PFSK-1 (cell line): ENCODE measurements around the gene MRPS30.

ENCODE experiments used
- POLR2AphosphoS5 ChIP-seq: IDR thresholded peaks from 2 replicates; pipeline ENCODE4 v1.6.1; 2012; ENCODE audit warnings: low read depth, mild to moderate bottlenecking, control low read depth, low read length, moderate library complexity
- REST ChIP-seq, 2 experiments: IDR thresholded peaks; 2 replicates each; pipeline versions ENCODE4 v1.6.1 to v1.8.0; 2011 to 2012; ENCODE audit warnings: low read depth in 2 of 2, low read length in 2 of 2, control low read depth in 1 of 2, inconsistent platforms in 1 of 2, mild to moderate bottlenecking in 1 of 2, moderate library complexity in 1 of 2; ENCODE audit not compliant: insufficient read depth in 1 of 2

- TF ChIP-seq POLR2AphosphoS5 = no peak
- no peak for TF ChIP-seq REST (IDR thresholded peaks at IDR 0.05; ENCODE audit: insufficient read depth in 1 of 2, low read depth in 2 of 2, low read length in 2 of 2)
Observed at GRCh38 chr5:44809956-44810420, 1.2 kb downstream of the MRPS30 start.
